GM19463 (cell line): ENCODE results near the gene DDX11.
"Not testable (repeated sequence)": the region's sequence is repeated elsewhere in the genome, so short reads cannot be mapped to it uniquely, and the experiment has no call there.

Experiments used
- ATAC-seq: cut with Tn5 transposase; IDR thresholded peaks from one replicate; pipeline ENCODE4 v1.9.1; 2021; ENCODE audit warnings: mild to moderate bottlenecking, moderate library complexity; ENCODE audit not compliant: unreplicated experiment

DDX11 gene

GRCh38 chr12:31120392-31121008 lies 46.8 kb downstream of the DDX11 start:
- no peak for ATAC-seq

GRCh38 chr12:31121022-31121728 lies 47.5 kb downstream of the DDX11 start:
- not testable (repeated sequence) for ATAC-seq

- ATAC-seq = no peak
These were observed 48.8 kb downstream of the DDX11 start for GRCh38 chr12:31122481-31122880.

GRCh38 chr12:31124158-31124557 lies 50.5 kb downstream of the DDX11 start:
- ATAC-seq = not testable (repeated sequence)

GRCh38 chr12:31125171-31125570 lies 51.5 kb downstream of the DDX11 start:
- ATAC-seq = not testable (repeated sequence)

- ATAC-seq = not testable (repeated sequence)
These were observed 53.7 kb downstream of the DDX11 start for GRCh38 chr12:31127209-31127848.

GRCh38 chr12:31136581-31136980 lies 62.9 kb downstream of the DDX11 start:
- ATAC-seq = not testable (repeated sequence)

GRCh38 chr12:31144768-31145167 lies 71.1 kb downstream of the DDX11 start:
- ATAC-seq = not testable (repeated sequence)

GRCh38 chr12:31145296-31145695 lies 71.6 kb downstream of the DDX11 start:
- not testable (repeated sequence) for ATAC-seq

GRCh38 chr12:31147415-31147814 lies 73.8 kb downstream of the DDX11 start:
- ATAC-seq = not testable (repeated sequence)

- ATAC-seq = not testable (repeated sequence)
These were observed 77.1 kb downstream of the DDX11 start for GRCh38 chr12:31150766-31151165.
